Mucosa of stomach (tissue), 1 donor: Measurements from ENCODE around the gene SMYD2.
"Not testable (repeated sequence)": the region's sequence is repeated elsewhere in the genome, so short reads cannot be mapped to it uniquely, and the experiment has no call there.

ENCODE experiments used
- H3K27me3 ChIP-seq: one replicate; pipeline ENCODE4 v1.7.0; 2013; ENCODE audit warnings: mild to moderate bottlenecking, low read length; ENCODE audit not compliant: control insufficient read depth, insufficient read depth
- H3K36me3 ChIP-seq: one replicate; pipeline ENCODE4 v1.7.0; 2013; ENCODE audit warnings: low read length; ENCODE audit not compliant: control insufficient read depth, insufficient read depth
- H3K4me1 ChIP-seq: one replicate; pipeline ENCODE4 v1.7.0; 2013; ENCODE audit warnings: mild to moderate bottlenecking, low read length; ENCODE audit not compliant: control insufficient read depth, insufficient read depth
- H3K4me3 ChIP-seq: one replicate; pipeline ENCODE4 v1.7.0; 2013; ENCODE audit warnings: low read length
- H3K9ac ChIP-seq: one replicate; pipeline ENCODE4 v1.7.0; 2013; ENCODE audit warnings: mild to moderate bottlenecking, low read length, moderate library complexity
- H3K9me3 ChIP-seq: one replicate; pipeline ENCODE4 v1.7.0; 2013; ENCODE audit warnings: mild to moderate bottlenecking, low read length, moderate library complexity; ENCODE audit not compliant: control insufficient read depth
- donor health status: Pancreatic carcinoma.

SMYD2 gene

GRCh38 chr1:214259353-214259977, 21.5 kb upstream of the SMYD2 start:
- no peaks in the 10 kb centered on the region for H3K4me1 ChIP-seq
- H3K36me3 ChIP-seq, result no peaks in the 10 kb centered on the region
- H3K9ac ChIP-seq, result no peak overlapping the region
- no peaks in the 10 kb centered on the region for H3K9me3 ChIP-seq
- no peak overlapping the region for H3K4me3 ChIP-seq
- H3K27me3 ChIP-seq, result peaks cover 18% of the 10 kb centered on the region

- H3K9me3 ChIP-seq, result no peaks in the 10 kb centered on the region
- H3K4me1 ChIP-seq, result no peaks in the 10 kb centered on the region
- H3K4me3 ChIP-seq, result no peak overlapping the region
- no peak overlapping the region for H3K9ac ChIP-seq
- H3K27me3 ChIP-seq, result peaks cover 18% of the 10 kb centered on the region
- H3K36me3 ChIP-seq, result no peaks in the 10 kb centered on the region
These were observed 20.3 kb upstream of the SMYD2 start for GRCh38 chr1:214260561-214261205.

GRCh38 chr1:214261206-214262123, 19.5 kb upstream of the SMYD2 start:
- Histone ChIP-seq H3K4me3 (no peak overlapping the region), H3K9ac (no peak overlapping the region), H3K4me1 (no peaks in the 10 kb centered on the region), H3K9me3 (no peaks in the 10 kb centered on the region), H3K36me3 (no peaks in the 10 kb centered on the region), H3K27me3 (peaks cover 18% of the 10 kb centered on the region)

- H3K36me3 ChIP-seq, result no peaks in the 10 kb centered on the region
- H3K9me3 ChIP-seq, result no peaks in the 10 kb centered on the region
- no peaks in the 10 kb centered on the region for H3K4me1 ChIP-seq
- no peak overlapping the region for H3K9ac ChIP-seq
- peaks cover 18% of the 10 kb centered on the region for H3K27me3 ChIP-seq
- H3K4me3 ChIP-seq, result no peak overlapping the region
These were observed 16.8 kb upstream of the SMYD2 start for GRCh38 chr1:214264196-214264595.

GRCh38 chr1:214264976-214265375, 16.0 kb upstream of the SMYD2 start:
- no peak overlapping the region for H3K4me3 ChIP-seq
- H3K36me3 ChIP-seq, result no peaks in the 10 kb centered on the region
- H3K4me1 ChIP-seq, result no peaks in the 10 kb centered on the region
- H3K9ac ChIP-seq, result no peak overlapping the region
- peaks cover 18% of the 10 kb centered on the region for H3K27me3 ChIP-seq
- no peaks in the 10 kb centered on the region for H3K9me3 ChIP-seq

- no peaks in the 10 kb centered on the region for H3K9me3 ChIP-seq
- peaks cover 15% of the 10 kb centered on the region for H3K27me3 ChIP-seq
- no peak overlapping the region for H3K9ac ChIP-seq
These were observed 10.8 kb upstream of the SMYD2 start for GRCh38 chr1:214270097-214270650.

GRCh38 chr1:214271174-214271858, 9.6 kb upstream of the SMYD2 start:
- H3K4me3 ChIP-seq, result no peak overlapping the region
- H3K4me1 ChIP-seq, result no peaks in the 10 kb centered on the region
- H3K9ac ChIP-seq, result no peak overlapping the region
- no peaks in the 10 kb centered on the region for H3K9me3 ChIP-seq
- H3K36me3 ChIP-seq, result no peaks in the 10 kb centered on the region
- H3K27me3 ChIP-seq, result peaks cover 15% of the 10 kb centered on the region

More at GRCh38 chr1:214270097-214270650, 10.8 kb upstream of the SMYD2 start:
- Histone ChIP-seq H3K36me3 (no peaks in the 10 kb centered on the region), H3K4me3 (no peak overlapping the region), H3K4me1 (no peaks in the 10 kb centered on the region)

- peaks cover 15% of the 10 kb centered on the region for H3K27me3 ChIP-seq
- H3K9ac ChIP-seq, result no peak overlapping the region
- no peaks in the 10 kb centered on the region for H3K4me1 ChIP-seq
- no peaks in the 10 kb centered on the region for H3K36me3 ChIP-seq
- no peak overlapping the region for H3K4me3 ChIP-seq
- no peaks in the 10 kb centered on the region for H3K9me3 ChIP-seq
These were observed 8.8 kb upstream of the SMYD2 start for GRCh38 chr1:214271995-214272731.

GRCh38 chr1:214272964-214273533, 7.9 kb upstream of the SMYD2 start:
- H3K4me1 ChIP-seq, result no peaks in the 10 kb centered on the region
- no peak overlapping the region for H3K4me3 ChIP-seq
- no peak overlapping the region for H3K9ac ChIP-seq
- no peaks in the 10 kb centered on the region for H3K36me3 ChIP-seq
- H3K9me3 ChIP-seq, result no peaks in the 10 kb centered on the region
- peaks cover 15% of the 10 kb centered on the region for H3K27me3 ChIP-seq

GRCh38 chr1:214275700-214276099, 5.3 kb upstream of the SMYD2 start:
- H3K9ac ChIP-seq, H3K4me3 ChIP-seq, H3K36me3 ChIP-seq, H3K4me1 ChIP-seq, H3K9me3 ChIP-seq: not testable (repeated sequence)
- H3K27me3 ChIP-seq, result peaks cover 11% of the 10 kb centered on the region

GRCh38 chr1:214276786-214277185, 4.2 kb upstream of the SMYD2 start:
- no peaks in the 10 kb centered on the region for H3K36me3 ChIP-seq
- H3K4me1 ChIP-seq, result no peaks in the 10 kb centered on the region
- no peaks in the 10 kb centered on the region for H3K9me3 ChIP-seq
- no peak overlapping the region for H3K4me3 ChIP-seq
- peaks cover 5% of the 10 kb centered on the region for H3K27me3 ChIP-seq
- H3K9ac ChIP-seq, result no peak overlapping the region
